Measurements from ENCODE around the gene SEC61A1.

DNA sequence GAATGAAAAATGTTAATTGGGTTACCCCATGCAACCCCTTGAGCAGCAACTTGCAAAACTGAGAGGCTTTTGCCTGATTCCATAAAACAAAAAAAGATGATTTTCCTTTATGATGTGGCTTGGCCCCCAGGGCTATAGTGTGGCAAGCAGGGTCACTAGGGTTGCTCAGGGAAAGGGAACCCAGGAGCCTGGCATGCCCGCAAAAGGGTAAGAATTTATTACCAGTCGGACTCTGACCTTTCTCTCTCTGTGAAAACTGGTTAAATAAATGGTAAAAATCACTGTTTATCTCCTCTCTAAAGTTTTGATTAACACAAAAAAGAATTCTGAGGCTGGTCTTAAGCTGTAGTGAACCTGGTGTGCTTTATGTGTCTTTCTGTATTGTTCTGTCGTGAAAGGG lies 37.7 kb upstream of the SEC61A1 start:
- TF ChIP-seq, protein P1, sequence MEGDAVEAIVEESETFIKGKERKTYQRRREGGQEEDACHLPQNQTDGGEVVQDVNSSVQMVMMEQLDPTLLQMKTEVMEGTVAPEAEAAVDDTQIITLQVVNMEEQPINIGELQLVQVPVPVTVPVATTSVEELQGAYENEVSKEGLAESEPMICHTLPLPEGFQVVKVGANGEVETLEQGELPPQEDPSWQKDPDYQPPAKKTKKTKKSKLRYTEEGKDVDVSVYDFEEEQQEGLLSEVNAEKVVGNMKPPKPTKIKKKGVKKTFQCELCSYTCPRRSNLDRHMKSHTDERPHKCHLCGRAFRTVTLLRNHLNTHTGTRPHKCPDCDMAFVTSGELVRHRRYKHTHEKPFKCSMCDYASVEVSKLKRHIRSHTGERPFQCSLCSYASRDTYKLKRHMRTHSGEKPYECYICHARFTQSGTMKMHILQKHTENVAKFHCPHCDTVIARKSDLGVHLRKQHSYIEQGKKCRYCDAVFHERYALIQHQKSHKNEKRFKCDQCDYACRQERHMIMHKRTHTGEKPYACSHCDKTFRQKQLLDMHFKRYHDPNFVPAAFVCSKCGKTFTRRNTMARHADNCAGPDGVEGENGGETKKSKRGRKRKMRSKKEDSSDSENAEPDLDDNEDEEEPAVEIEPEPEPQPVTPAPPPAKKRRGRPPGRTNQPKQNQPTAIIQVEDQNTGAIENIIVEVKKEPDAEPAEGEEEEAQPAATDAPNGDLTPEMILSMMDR (conservative IDR thresholded peaks at IDR 0.05) = no peak
- TF ChIP-seq EZH2 (IDR thresholded peaks at IDR 0.05; ENCODE audit: low read depth) = no peak
